ENCODE results near the gene CACNA1I.

DNA sequence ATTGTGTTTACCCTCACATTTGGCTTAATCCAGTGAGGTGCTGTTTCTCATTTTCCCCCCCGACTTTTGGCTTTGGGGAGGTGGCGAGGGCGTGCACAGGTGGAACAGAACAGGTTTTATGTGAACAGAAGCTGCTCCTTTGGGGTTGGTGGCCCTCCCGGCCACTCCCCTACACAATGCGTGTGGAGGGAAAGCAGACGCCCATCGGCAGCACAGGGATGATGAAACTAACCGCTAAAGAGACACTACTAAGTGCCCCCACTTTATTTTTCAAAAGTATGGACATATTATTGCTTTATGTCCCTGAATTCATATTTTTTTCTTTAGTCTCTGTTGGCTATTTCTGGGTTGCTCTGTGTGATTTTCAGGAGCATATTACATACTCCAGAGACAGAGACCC, 162.1 kb downstream of the CACNA1I start:
- TF ChIP-seq, protein P1, sequence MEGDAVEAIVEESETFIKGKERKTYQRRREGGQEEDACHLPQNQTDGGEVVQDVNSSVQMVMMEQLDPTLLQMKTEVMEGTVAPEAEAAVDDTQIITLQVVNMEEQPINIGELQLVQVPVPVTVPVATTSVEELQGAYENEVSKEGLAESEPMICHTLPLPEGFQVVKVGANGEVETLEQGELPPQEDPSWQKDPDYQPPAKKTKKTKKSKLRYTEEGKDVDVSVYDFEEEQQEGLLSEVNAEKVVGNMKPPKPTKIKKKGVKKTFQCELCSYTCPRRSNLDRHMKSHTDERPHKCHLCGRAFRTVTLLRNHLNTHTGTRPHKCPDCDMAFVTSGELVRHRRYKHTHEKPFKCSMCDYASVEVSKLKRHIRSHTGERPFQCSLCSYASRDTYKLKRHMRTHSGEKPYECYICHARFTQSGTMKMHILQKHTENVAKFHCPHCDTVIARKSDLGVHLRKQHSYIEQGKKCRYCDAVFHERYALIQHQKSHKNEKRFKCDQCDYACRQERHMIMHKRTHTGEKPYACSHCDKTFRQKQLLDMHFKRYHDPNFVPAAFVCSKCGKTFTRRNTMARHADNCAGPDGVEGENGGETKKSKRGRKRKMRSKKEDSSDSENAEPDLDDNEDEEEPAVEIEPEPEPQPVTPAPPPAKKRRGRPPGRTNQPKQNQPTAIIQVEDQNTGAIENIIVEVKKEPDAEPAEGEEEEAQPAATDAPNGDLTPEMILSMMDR (conservative IDR thresholded peaks at IDR 0.05 in 1 of 2, IDR thresholded peaks at IDR 0.05 in 1 of 2; ENCODE audit: low read depth in 1 of 2, low read length in 2 of 2): no peak
- no peak for TF ChIP-seq EZH2 (IDR thresholded peaks at IDR 0.05; ENCODE audit: low read length, missing control alignments)
